Right forelimb (tissue), 1 donor: ENCODE measurements around the gene CHL1.
A peak's percentile ranks its signal among the peaks of the same experiment; 100 is the strongest.
"Not testable (repeated sequence)": the region's sequence is repeated elsewhere in the genome, so short reads cannot be mapped to it uniquely, and the experiment has no call there.

Experiments
- DNase-seq: peaks from one replicate; pipeline ENCODE4 v3.0.0-alpha.2; 2018

The CHL1 gene

GRCh38 chr3:347581-347980, 151.0 kb downstream of the CHL1 start:
- DNase-seq = no peak

- no peak for DNase-seq
Measured at GRCh38 chr3:350871-351371, 154.4 kb downstream of the CHL1 start.

GRCh38 chr3:352599-352998, 156.0 kb downstream of the CHL1 start:
- DNase-seq = no peak

GRCh38 chr3:353191-353739, 156.7 kb downstream of the CHL1 start:
- DNase-seq = no peak

- peak; percentile 66 for DNase-seq
Measured at GRCh38 chr3:354432-354831, 157.9 kb downstream of the CHL1 start.

GRCh38 chr3:355622-356021, 159.1 kb downstream of the CHL1 start:
- DNase-seq = no peak

- DNase-seq = peak; percentile 57
Measured at GRCh38 chr3:356952-357351, 160.4 kb downstream of the CHL1 start.

- no peak for DNase-seq
Measured at GRCh38 chr3:359672-360071, 163.1 kb downstream of the CHL1 start.

- no peak for DNase-seq
Measured at GRCh38 chr3:362681-363338, 166.2 kb downstream of the CHL1 start.

- no peak for DNase-seq
Measured at GRCh38 chr3:364287-364686, 167.7 kb downstream of the CHL1 start.

- no peak for DNase-seq
Measured at GRCh38 chr3:365268-365667, 168.7 kb downstream of the CHL1 start.

- DNase-seq = not testable (repeated sequence)
Measured at GRCh38 chr3:366253-366652, 169.7 kb downstream of the CHL1 start.

- DNase-seq = no peak
Measured at GRCh38 chr3:373193-373779, 176.7 kb downstream of the CHL1 start.

GRCh38 chr3:374459-374858, 177.9 kb downstream of the CHL1 start:
- no peak for DNase-seq

- no peak for DNase-seq
Measured at GRCh38 chr3:377158-377561, 180.6 kb downstream of the CHL1 start.

GRCh38 chr3:380801-381200, 184.2 kb downstream of the CHL1 start:
- no peak for DNase-seq

GRCh38 chr3:385151-385550, 188.6 kb downstream of the CHL1 start:
- no peak for DNase-seq

GRCh38 chr3:394775-395174, 198.2 kb downstream of the CHL1 start:
- DNase-seq = no peak

GRCh38 chr3:396293-396692, 199.7 kb downstream of the CHL1 start:
- DNase-seq = no peak

GRCh38 chr3:399647-400046, 203.1 kb downstream of the CHL1 start:
- DNase-seq = no peak

- no peak for DNase-seq
Measured at GRCh38 chr3:403826-404225, 207.3 kb downstream of the CHL1 start.

- no peak for DNase-seq
Measured at GRCh38 chr3:409011-409410, 212.4 kb downstream of the CHL1 start.

GRCh38 chr3:411226-411625, 214.7 kb downstream of the CHL1 start:
- no peak for DNase-seq

- no peak for DNase-seq
Measured at GRCh38 chr3:414063-414462, 217.5 kb downstream of the CHL1 start.
